T-cell (primary cell): ENCODE measurements around the gene LUZP1. TPM values are rescaled to one million over a fixed set of nuclear protein-coding genes. Genes with fewer than 3 reads are reported as not detected.
A peak's percentile ranks its signal among the peaks of the same experiment; 100 is the strongest.

Source experiments
- ATAC-seq, 4 experiments: fragments of 200-7000 bp in 3 of 4; fragments of 150-1000 bp in 1 of 4; cut with Tn5 transposase; replicated peaks in 1 of 4; 1 replicate in 3 of 4; 2 replicates in 1 of 4; pipeline ENCODE4 v1.10.0; 2021; ENCODE audit warnings: moderate library complexity in 3 of 4, mild to moderate bottlenecking in 2 of 4, moderate number of reproducible peaks in 1 of 4
- CTCF ChIA-PET, 2 donors: fragments of 300-600 bp; sonication (Branson Sonifier 250); formaldehyde crosslinking; loops; one replicate each; lab custom pipeline; 2022; ENCODE audit warnings: antibody characterized with exemption in 2 of 2; lab: Charles Lee
- POLR2A ChIA-PET, 2 donors: fragments of 300-600 bp; sonication (Branson Sonifier 250); formaldehyde crosslinking; loops; one replicate each; lab custom pipeline; 2022; ENCODE audit warnings: antibody characterized with exemption in 2 of 2; lab: Charles Lee
- DNase-seq, 35 experiments: peaks; one replicate each; pipeline versions ENCODE4 v3.0.0 to v3.0.0-alpha.2; 2013 to 2023
- H3K27ac ChIP-seq: one replicate; pipeline ENCODE4 v1.5.1; 2013; ENCODE audit warnings: low read length
- H3K27me3 ChIP-seq, 2 experiments: replicated peaks in 1 of 2; 1 replicate in 1 of 2; 2 replicates in 1 of 2; pipeline versions ENCODE4 v1.6.1 to v1.7.0; 2013; ENCODE audit warnings: low read length in 1 of 2, mixed read lengths in 1 of 2; ENCODE audit not compliant: control insufficient read depth in 2 of 2, insufficient read depth in 2 of 2; ENCODE audit errors: extremely low read depth in 1 of 2
- H3K36me3 ChIP-seq, 2 donors: 1 replicate in 1 of 2; 2 replicates in 1 of 2; pipeline versions ENCODE4 v1.6.1 to v1.7.0; 2013; ENCODE audit warnings: low read length in 1 of 2; ENCODE audit not compliant: control insufficient read depth in 2 of 2, insufficient read depth in 1 of 2; ENCODE audit errors: extremely low read depth in 1 of 2
- H3K4me1 ChIP-seq, 2 experiments: 1 replicate in 1 of 2; 2 replicates in 1 of 2; pipeline versions ENCODE4 v1.6.1 to v1.7.0; 2013; ENCODE audit warnings: low read length in 2 of 2, mixed read lengths in 1 of 2; ENCODE audit not compliant: insufficient read depth in 2 of 2, control insufficient read depth in 1 of 2; ENCODE audit errors: extremely low read depth in 1 of 2
- H3K4me3 ChIP-seq, 2 donors: 1 replicate in 1 of 2; 2 replicates in 1 of 2; pipeline versions ENCODE4 v1.5.1 to v1.7.0; 2013; ENCODE audit warnings: mild to moderate bottlenecking in 2 of 2, low read length in 1 of 2, moderate library complexity in 1 of 2; ENCODE audit not compliant: control insufficient read depth in 1 of 2; ENCODE audit errors: extremely low read depth in 1 of 2
- H3K9me3 ChIP-seq: 2 replicates; pipeline ENCODE4 v1.7.0; 2013
- H3K27ac Mint-ChIP-seq, 2 donors: one replicate each; pipeline ENCODE4 v1.8.0; 2020 to 2021; ENCODE audit warnings: mild to moderate bottlenecking in 2 of 2, mixed read lengths in 2 of 2
- H3K27me3 Mint-ChIP-seq, 2 donors: one replicate each; pipeline ENCODE4 v1.8.0; 2021 to 2022; ENCODE audit warnings: mixed read lengths in 2 of 2
- H3K36me3 Mint-ChIP-seq: one replicate; pipeline ENCODE4 v1.8.0; 2021; ENCODE audit warnings: mixed read lengths
- H3K4me1 Mint-ChIP-seq, 3 donors: one replicate each; pipeline ENCODE4 v1.8.0; 2020 to 2022; ENCODE audit warnings: mixed read lengths in 3 of 3, mild to moderate bottlenecking in 1 of 3
- H3K4me3 Mint-ChIP-seq, 3 donors: one replicate each; pipeline ENCODE4 v1.8.0; 2020 to 2022; ENCODE audit warnings: mild to moderate bottlenecking in 3 of 3, mixed read lengths in 3 of 3, moderate library complexity in 3 of 3
- H3K9me3 Mint-ChIP-seq, 3 donors: one replicate each; pipeline ENCODE4 v1.8.0; 2020 to 2022; ENCODE audit warnings: mixed read lengths in 3 of 3
- WGBS: methylation state at CpG from one replicate; pipeline ENCODE4 v1.1.5; 2013; ENCODE audit warnings: missing lambda C conversion rate; ENCODE audit not compliant: insufficient coverage; 5-methylcytosine and 5-hydroxymethylcytosine counted together
- total RNA-seq, 35 experiments: library from RNA in 6 of 35; stranded (reverse) in 6 of 35; fragments of 120-200 nt in 1 of 35; gene quantifications; one replicate each; pipeline versions ENCODE4 v1.2.1 to v1.2.4 and lab custom pipeline; 2013 to 2026

LUZP1 gene
- total RNA-seq, 5 donors from 2014 or later (not counting 1 experiment from before 2014, with no cell fraction given): 18.8 to 24.8 (median 19.7) TPM

- no peak for DNase-seq
- 100% methylated on average over 1 of the region's 6 CpGs for WGBS
- no peak overlapping the region for H3K27ac ChIP-seq
- H3K9me3 ChIP-seq: no peaks in the 10 kb centered on the region
- ATAC-seq: no peak
- peaks cover 6 to 46% of the 10 kb centered on the region in 2 experiments for H3K4me1 ChIP-seq
- no peak overlapping the region for H3K4me3 ChIP-seq
- no peaks in the 10 kb centered on the region for H3K9me3 Mint-ChIP-seq
- H3K36me3 Mint-ChIP-seq: no peaks in the 10 kb centered on the region
- peaks cover 69 to 82% (median 81%) of the 10 kb centered on the region in 3 donors for H3K4me1 Mint-ChIP-seq
- ChIA-PET CTCF (no interaction called here), POLR2A (no interaction called here)
- H3K36me3 ChIP-seq: no peaks in the 10 kb centered on the region
- no peaks in the 10 kb centered on the region for H3K27me3 Mint-ChIP-seq
- H3K4me3 Mint-ChIP-seq: no peak overlapping the region
- no peaks in the 10 kb centered on the region for H3K27me3 ChIP-seq
- H3K27ac Mint-ChIP-seq: peak overlapping the region in 1 of 2 donors; percentile 68
Observed at GRCh38 chr1:23116216-23116836, 52.3 kb downstream of the LUZP1 start.

GRCh38 chr1:23114424-23115079 lies 54.1 kb downstream of the LUZP1 start:
- no peaks in the 10 kb centered on the region for H3K9me3 Mint-ChIP-seq
- H3K9me3 ChIP-seq: no peaks in the 10 kb centered on the region
- no peaks in the 10 kb centered on the region for H3K36me3 ChIP-seq
- no peaks in the 10 kb centered on the region for H3K27me3 ChIP-seq
- no peak overlapping the region for H3K27ac ChIP-seq
- peak in 6 of 35 experiments; percentile 2 to 13 (median 8) for DNase-seq
- ChIA-PET POLR2A (no interaction called here), CTCF (interaction anchor here in 1 of 2 donors (0.6 to 1.1 kb wide), 2 partner anchors 21 to 70 kb away, joined by 5 read pairs; no protein-coding TSS in a partner anchor)
- peaks cover 4 to 49% of the 10 kb centered on the region in 2 experiments for H3K4me1 ChIP-seq
- no peak overlapping the region for H3K4me3 Mint-ChIP-seq
- WGBS: 82% methylated on average over 2 of the region's 6 CpGs
- no peaks in the 10 kb centered on the region for H3K27me3 Mint-ChIP-seq
- H3K27ac Mint-ChIP-seq: peak overlapping the region; percentile 61 to 66
- H3K4me1 Mint-ChIP-seq: peaks cover 73 to 86% (median 85%) of the 10 kb centered on the region in 3 donors
- peak; percentile 33 to 77 (median 52) for ATAC-seq
- no peaks in the 10 kb centered on the region for H3K36me3 Mint-ChIP-seq
- H3K4me3 ChIP-seq: no peak overlapping the region

- H3K4me1 ChIP-seq: peaks cover 4 to 37% of the 10 kb centered on the region in 2 experiments
- no peak overlapping the region for H3K4me3 ChIP-seq
- H3K27ac ChIP-seq: peak overlapping the region; percentile 68
- ChIA-PET POLR2A (interaction anchor here (0.6 to 2.1 kb wide), 8 partner anchors 7 to 312 kb away, joined by 3 to 16 read pairs (median 4); partner anchors contain the start of gene TCEA3 (in 1 of the 2)), CTCF (interaction anchor here (0.5 to 2.0 kb wide), 5 partner anchors 13 to 72 kb away, joined by 3 to 19 read pairs (median 4); no protein-coding TSS in a partner anchor)
- H3K36me3 ChIP-seq: peaks cover 0 to 12% of the 10 kb centered on the region in 2 donors
- H3K9me3 ChIP-seq: no peaks in the 10 kb centered on the region
- WGBS: 94% methylated on average over 4 of the region's 6 CpGs
- ATAC-seq (no peak), DNase-seq (no peak)
- no peak overlapping the region for H3K4me3 Mint-ChIP-seq
- peaks cover 18% of the 10 kb centered on the region for H3K36me3 Mint-ChIP-seq
- no peaks in the 10 kb centered on the region for H3K27me3 Mint-ChIP-seq
- no peaks in the 10 kb centered on the region for H3K9me3 Mint-ChIP-seq
- H3K27me3 ChIP-seq: no peaks in the 10 kb centered on the region
- peaks cover 63 to 80% (median 77%) of the 10 kb centered on the region in 3 donors for H3K4me1 Mint-ChIP-seq
- peak overlapping the region; percentile 40 to 44 for H3K27ac Mint-ChIP-seq
Observed at GRCh38 chr1:23111600-23112535, 56.8 kb downstream of the LUZP1 start.

- ATAC-seq (no peak), DNase-seq (no peak)
- H3K27ac Mint-ChIP-seq: peak overlapping the region; percentile 68 to 83
- WGBS: no CpG with 5 or more reads among the region's 5 CpGs
- H3K27me3 ChIP-seq: no peaks in the 10 kb centered on the region
- H3K36me3 ChIP-seq: peaks cover 0 to 14% of the 10 kb centered on the region in 2 donors
- peaks cover 3 to 30% of the 10 kb centered on the region in 2 experiments for H3K4me1 ChIP-seq
- no peaks in the 10 kb centered on the region for H3K27me3 Mint-ChIP-seq
- no peak overlapping the region for H3K4me3 ChIP-seq
- H3K4me3 Mint-ChIP-seq: peak overlapping the region in 1 of 3 donors; percentile 0
- H3K4me1 Mint-ChIP-seq: peaks cover 54 to 76% (median 67%) of the 10 kb centered on the region in 3 donors
- H3K36me3 Mint-ChIP-seq: peaks cover 25% of the 10 kb centered on the region
- no peaks in the 10 kb centered on the region for H3K9me3 ChIP-seq
- ChIA-PET CTCF (interaction anchor here (0.6 to 2.0 kb wide), 10 partner anchors 9 to 1039 kb away, joined by 3 to 19 read pairs (median 4); partner anchors contain the start of gene LUZP1 (in 1 of the 2)), POLR2A (interaction anchor here in 1 of 2 donors (0.7 to 2.1 kb wide), 3 partner anchors 9 to 58 kb away, joined by 3 to 16 read pairs (median 3); partner anchors contain the start of gene LUZP1)
- no peaks in the 10 kb centered on the region for H3K9me3 Mint-ChIP-seq
- H3K27ac ChIP-seq: peak overlapping the region; percentile 68
Observed at GRCh38 chr1:23110391-23110790, 58.3 kb downstream of the LUZP1 start.

DNA sequence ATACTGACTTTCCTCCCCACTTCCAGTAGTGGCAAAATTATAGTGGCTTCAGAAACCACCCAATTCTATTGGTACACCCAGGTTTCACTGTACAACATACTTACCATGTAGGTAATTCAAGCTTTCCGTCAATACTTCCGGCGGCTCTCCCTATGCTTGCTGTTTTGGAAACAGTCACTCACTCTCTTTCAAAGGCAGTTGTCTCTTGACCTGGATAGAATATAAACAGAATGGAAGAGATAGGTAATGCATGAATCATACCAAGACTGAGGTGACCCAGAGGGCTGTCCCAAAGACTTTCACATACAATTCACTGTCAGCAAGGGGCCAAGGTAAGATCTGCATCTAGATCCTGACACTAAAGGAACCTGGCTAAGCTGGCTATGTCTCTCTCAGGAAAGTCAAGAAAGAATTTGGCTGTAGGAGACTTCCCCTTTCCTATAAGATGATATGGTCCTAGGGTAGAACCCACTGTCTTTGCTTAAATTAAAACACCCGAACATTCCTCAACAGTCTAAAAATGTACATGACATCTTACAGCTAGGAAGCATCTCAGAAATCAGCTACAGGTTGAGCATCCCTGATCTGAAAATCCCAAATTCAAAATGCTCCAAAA lies 59.6 kb downstream of the LUZP1 start:
- Histone ChIP-seq H3K36me3 (peaks cover 0 to 14% of the 10 kb centered on the region in 2 donors), H3K27ac (peak overlapping the region; percentile 9), H3K4me3 (no peak overlapping the region), H3K9me3 (no peaks in the 10 kb centered on the region), H3K4me1 (peaks cover 3 to 28% of the 10 kb centered on the region in 2 experiments), H3K27me3 (no peaks in the 10 kb centered on the region)
- Mint-ChIP-seq H3K4me1 (peaks cover 48 to 70% (median 57%) of the 10 kb centered on the region in 3 donors), H3K27me3 (no peaks in the 10 kb centered on the region), H3K4me3 (no peak overlapping the region), H3K9me3 (no peaks in the 10 kb centered on the region), H3K36me3 (peaks cover 28% of the 10 kb centered on the region), H3K27ac (peak overlapping the region; percentile 4 to 28)
- ChIA-PET POLR2A (no interaction called here), CTCF (interaction anchor here (0.6 to 1.4 kb wide), 3 partner anchors 9 to 72 kb away, joined by 4 to 7 read pairs (median 4); no protein-coding TSS in a partner anchor)
- ATAC-seq: peak in 1 of 4 experiments; percentile 21
- WGBS: no CpG with 5 or more reads among the region's 4 CpGs
- peak in 1 of 35 experiments; percentile 24 for DNase-seq
